ENCODE results near the gene ZBTB7C.

Gene ZBTB7C

GRCh38 chr18:48113691-48114090 is 295.5 kb downstream of the ZBTB7C start:
- no peaks in the 10 kb centered on the region for H3K4me1 ChIP-seq (ENCODE audit: control insufficient read depth in 1 of 2, insufficient read depth in 2 of 2, low read length in 2 of 2)
- H3K4me3 ChIP-seq (ENCODE audit: low read depth in 1 of 2, low read length in 2 of 2): no peak overlapping the region
- no peaks in the 10 kb centered on the region for H3K27me3 ChIP-seq (ENCODE audit: low read depth, low read length)
- H3K36me3 ChIP-seq (ENCODE audit: control insufficient read depth in 1 of 2, insufficient read depth in 2 of 2, low read length in 2 of 2): no peaks in the 10 kb centered on the region
- H3K27ac ChIP-seq (ENCODE audit: low read length): no peak overlapping the region
- no peaks in the 10 kb centered on the region for H3K9me3 ChIP-seq (ENCODE audit: control insufficient read depth in 1 of 2, low read length in 2 of 2)

- Histone ChIP-seq H3K36me3 (ENCODE audit: control insufficient read depth in 1 of 2, insufficient read depth in 2 of 2, low read length in 2 of 2) (no peaks in the 10 kb centered on the region), H3K9me3 (ENCODE audit: control insufficient read depth in 1 of 2, low read length in 2 of 2) (no peaks in the 10 kb centered on the region), H3K27me3 (ENCODE audit: low read depth, low read length) (no peaks in the 10 kb centered on the region), H3K27ac (ENCODE audit: low read length) (no peak overlapping the region), H3K4me1 (ENCODE audit: control insufficient read depth in 1 of 2, insufficient read depth in 2 of 2, low read length in 2 of 2) (no peaks in the 10 kb centered on the region), H3K4me3 (ENCODE audit: low read depth in 1 of 2, low read length in 2 of 2) (no peak overlapping the region)
These were observed 297.6 kb downstream of the ZBTB7C start for GRCh38 chr18:48111587-48111986.

DNA sequence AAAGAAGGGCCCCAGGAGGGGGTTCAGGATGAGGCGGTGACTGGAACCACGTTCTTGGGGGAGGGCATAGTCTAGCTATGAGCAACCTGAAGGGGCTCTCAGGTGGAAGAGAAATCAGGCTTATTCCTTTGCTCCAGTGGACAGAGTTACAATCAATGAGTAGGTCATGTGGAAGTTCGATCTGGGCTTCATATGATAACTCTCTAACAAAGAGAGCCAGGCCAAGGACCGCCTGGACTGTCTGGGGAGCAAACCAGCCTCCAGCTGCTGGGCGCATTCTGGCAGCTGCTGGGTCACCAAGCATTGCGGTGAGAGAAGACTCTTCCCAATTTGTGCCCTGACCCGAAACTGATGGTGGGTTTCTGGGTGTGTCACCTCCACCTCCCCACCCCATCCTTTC is 298.4 kb downstream of the ZBTB7C start:
- Histone ChIP-seq H3K27me3 (ENCODE audit: low read depth, low read length) (no peaks in the 10 kb centered on the region), H3K4me3 (ENCODE audit: low read depth in 1 of 2, low read length in 2 of 2) (no peak overlapping the region), H3K9me3 (ENCODE audit: control insufficient read depth in 1 of 2, low read length in 2 of 2) (no peaks in the 10 kb centered on the region)

DNA sequence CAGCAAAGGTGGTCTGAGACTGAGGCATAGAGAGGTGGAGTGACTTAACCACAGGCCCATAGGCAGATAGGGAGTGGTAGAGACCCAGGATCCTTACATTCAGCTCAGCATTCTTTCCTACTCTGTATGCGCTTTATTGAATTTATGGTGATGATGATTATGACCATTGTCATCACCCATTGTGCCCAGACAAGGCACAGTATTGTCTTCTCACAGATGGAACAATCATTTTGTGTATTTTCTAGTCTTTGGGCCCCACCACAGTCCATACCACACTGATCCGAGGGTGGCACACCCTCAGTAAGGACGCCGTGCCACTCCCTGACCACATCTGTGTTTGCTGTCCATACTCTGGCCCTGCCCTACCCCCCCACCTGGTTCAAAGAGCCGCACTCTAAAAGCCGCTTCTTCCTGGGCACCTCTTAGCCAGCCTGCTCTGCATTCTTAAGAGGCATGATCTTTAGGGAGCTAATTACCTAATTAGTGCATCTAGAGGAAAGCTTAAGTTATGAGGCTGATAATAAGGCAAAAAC is 299.2 kb downstream of the ZBTB7C start:
- no peak overlapping the region for H3K27ac ChIP-seq (ENCODE audit: low read length)
- no peak overlapping the region for H3K4me3 ChIP-seq (ENCODE audit: low read depth in 1 of 2, low read length in 2 of 2)
- H3K9me3 ChIP-seq (ENCODE audit: control insufficient read depth in 1 of 2, low read length in 2 of 2): no peaks in the 10 kb centered on the region
- H3K36me3 ChIP-seq (ENCODE audit: control insufficient read depth in 1 of 2, insufficient read depth in 2 of 2, low read length in 2 of 2): no peaks in the 10 kb centered on the region
- H3K4me1 ChIP-seq (ENCODE audit: control insufficient read depth in 1 of 2, insufficient read depth in 2 of 2, low read length in 2 of 2): no peaks in the 10 kb centered on the region
- H3K27me3 ChIP-seq (ENCODE audit: low read depth, low read length): no peaks in the 10 kb centered on the region

More for the DNA sequence above, 298.4 kb downstream of the ZBTB7C start:
- Histone ChIP-seq H3K4me1 (ENCODE audit: control insufficient read depth in 1 of 2, insufficient read depth in 2 of 2, low read length in 2 of 2) (no peaks in the 10 kb centered on the region), H3K36me3 (ENCODE audit: control insufficient read depth in 1 of 2, insufficient read depth in 2 of 2, low read length in 2 of 2) (no peaks in the 10 kb centered on the region), H3K27ac (ENCODE audit: low read length) (no peak overlapping the region)

GRCh38 chr18:48108136-48108535 is 301.0 kb downstream of the ZBTB7C start:
- Histone ChIP-seq H3K27me3 (ENCODE audit: low read depth, low read length) (no peaks in the 10 kb centered on the region), H3K4me1 (ENCODE audit: control insufficient read depth in 1 of 2, insufficient read depth in 2 of 2, low read length in 2 of 2) (no peaks in the 10 kb centered on the region), H3K27ac (ENCODE audit: low read length) (no peak overlapping the region), H3K9me3 (ENCODE audit: control insufficient read depth in 1 of 2, low read length in 2 of 2) (no peaks in the 10 kb centered on the region), H3K36me3 (ENCODE audit: control insufficient read depth in 1 of 2, insufficient read depth in 2 of 2, low read length in 2 of 2) (no peaks in the 10 kb centered on the region), H3K4me3 (ENCODE audit: low read depth in 1 of 2, low read length in 2 of 2) (no peak overlapping the region)

GRCh38 chr18:48106976-48107781 is 302.0 kb downstream of the ZBTB7C start:
- H3K9me3 ChIP-seq (ENCODE audit: control insufficient read depth in 1 of 2, low read length in 2 of 2): no peaks in the 10 kb centered on the region
- H3K4me3 ChIP-seq (ENCODE audit: low read depth in 1 of 2, low read length in 2 of 2): no peak overlapping the region
- H3K4me1 ChIP-seq (ENCODE audit: control insufficient read depth in 1 of 2, insufficient read depth in 2 of 2, low read length in 2 of 2): no peaks in the 10 kb centered on the region
- no peaks in the 10 kb centered on the region for H3K27me3 ChIP-seq (ENCODE audit: low read depth, low read length)
- no peak overlapping the region for H3K27ac ChIP-seq (ENCODE audit: low read length)
- no peaks in the 10 kb centered on the region for H3K36me3 ChIP-seq (ENCODE audit: control insufficient read depth in 1 of 2, insufficient read depth in 2 of 2, low read length in 2 of 2)

DNA sequence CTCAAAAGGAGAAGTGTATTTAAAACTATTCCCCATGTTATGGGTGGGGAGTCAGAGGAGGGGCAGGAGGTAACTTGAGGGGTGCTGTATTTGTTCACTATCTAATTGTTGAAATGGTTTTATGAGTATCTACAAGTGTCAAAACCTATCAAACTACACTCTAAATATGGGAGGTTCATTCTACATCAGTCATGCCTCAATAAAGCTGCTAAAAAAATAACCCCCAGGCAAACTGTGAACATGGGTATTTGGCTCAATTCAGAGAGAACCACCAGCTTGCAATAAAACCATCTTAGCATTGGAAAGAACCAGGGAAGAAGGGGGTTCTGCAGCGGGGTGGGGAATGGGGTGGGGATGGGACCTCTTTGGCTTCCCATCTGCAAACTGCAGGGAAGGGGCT is 302.7 kb downstream of the ZBTB7C start:
- H3K27ac ChIP-seq (ENCODE audit: low read length): no peak overlapping the region
- H3K9me3 ChIP-seq (ENCODE audit: control insufficient read depth in 1 of 2, low read length in 2 of 2): no peaks in the 10 kb centered on the region
- H3K36me3 ChIP-seq (ENCODE audit: control insufficient read depth in 1 of 2, insufficient read depth in 2 of 2, low read length in 2 of 2): no peaks in the 10 kb centered on the region
- peaks cover 3% of the 10 kb centered on the region for H3K27me3 ChIP-seq (ENCODE audit: low read depth, low read length)
- no peaks in the 10 kb centered on the region for H3K4me1 ChIP-seq (ENCODE audit: control insufficient read depth in 1 of 2, insufficient read depth in 2 of 2, low read length in 2 of 2)
- no peak overlapping the region for H3K4me3 ChIP-seq (ENCODE audit: low read depth in 1 of 2, low read length in 2 of 2)

- Histone ChIP-seq H3K4me1 (ENCODE audit: control insufficient read depth in 1 of 2, insufficient read depth in 2 of 2, low read length in 2 of 2) (no peaks in the 10 kb centered on the region), H3K36me3 (ENCODE audit: control insufficient read depth in 1 of 2, insufficient read depth in 2 of 2, low read length in 2 of 2) (no peaks in the 10 kb centered on the region), H3K4me3 (ENCODE audit: low read depth in 1 of 2, low read length in 2 of 2) (no peak overlapping the region), H3K9me3 (ENCODE audit: control insufficient read depth in 1 of 2, low read length in 2 of 2) (no peaks in the 10 kb centered on the region), H3K27ac (ENCODE audit: low read length) (no peak overlapping the region), H3K27me3 (ENCODE audit: low read depth, low read length) (peaks cover 3% of the 10 kb centered on the region)
These were observed 303.9 kb downstream of the ZBTB7C start for GRCh38 chr18:48105317-48105716.

- H3K4me1 ChIP-seq (ENCODE audit: control insufficient read depth in 1 of 2, insufficient read depth in 2 of 2, low read length in 2 of 2): no peaks in the 10 kb centered on the region
- H3K27ac ChIP-seq (ENCODE audit: low read length): no peak overlapping the region
- H3K27me3 ChIP-seq (ENCODE audit: low read depth, low read length): peaks cover 3% of the 10 kb centered on the region
- no peak overlapping the region for H3K4me3 ChIP-seq (ENCODE audit: low read depth in 1 of 2, low read length in 2 of 2)
- no peaks in the 10 kb centered on the region for H3K36me3 ChIP-seq (ENCODE audit: control insufficient read depth in 1 of 2, insufficient read depth in 2 of 2, low read length in 2 of 2)
- no peaks in the 10 kb centered on the region for H3K9me3 ChIP-seq (ENCODE audit: control insufficient read depth in 1 of 2, low read length in 2 of 2)
These were observed 304.5 kb downstream of the ZBTB7C start for GRCh38 chr18:48104705-48105104.

DNA sequence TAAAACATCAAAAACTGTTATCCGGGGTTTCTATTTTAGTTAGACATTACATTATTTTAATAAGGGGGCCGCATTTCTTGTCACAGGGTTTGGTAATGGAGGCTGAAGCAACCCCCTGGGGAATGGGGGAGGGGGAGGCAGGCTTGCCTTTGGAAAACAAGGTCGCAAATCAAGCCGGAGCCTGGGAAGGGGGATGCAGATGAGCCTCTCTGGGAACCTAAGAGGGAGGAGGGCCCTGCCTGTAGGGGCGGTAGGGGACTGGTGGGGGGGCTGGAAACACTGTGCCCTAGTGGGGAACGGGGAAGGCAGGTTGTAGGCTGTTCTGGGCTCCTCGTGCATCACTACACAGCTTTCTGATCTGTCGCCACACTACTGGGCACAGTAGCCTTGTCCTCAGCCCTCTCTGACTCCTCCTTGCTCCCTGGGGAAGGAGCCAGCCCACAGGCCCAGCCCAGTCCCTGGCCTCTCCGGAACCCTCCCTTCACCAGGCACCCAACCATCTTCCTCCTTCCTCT is 308.5 kb downstream of the ZBTB7C start:
- Histone ChIP-seq H3K9me3 (ENCODE audit: control insufficient read depth in 1 of 2, low read length in 2 of 2) (no peaks in the 10 kb centered on the region), H3K27me3 (ENCODE audit: low read depth, low read length) (peaks cover 3% of the 10 kb centered on the region), H3K36me3 (ENCODE audit: control insufficient read depth in 1 of 2, insufficient read depth in 2 of 2, low read length in 2 of 2) (no peaks in the 10 kb centered on the region), H3K4me3 (ENCODE audit: low read depth in 1 of 2, low read length in 2 of 2) (no peak overlapping the region), H3K27ac (ENCODE audit: low read length) (no peak overlapping the region), H3K4me1 (ENCODE audit: control insufficient read depth in 1 of 2, insufficient read depth in 2 of 2, low read length in 2 of 2) (no peaks in the 10 kb centered on the region)

DNA sequence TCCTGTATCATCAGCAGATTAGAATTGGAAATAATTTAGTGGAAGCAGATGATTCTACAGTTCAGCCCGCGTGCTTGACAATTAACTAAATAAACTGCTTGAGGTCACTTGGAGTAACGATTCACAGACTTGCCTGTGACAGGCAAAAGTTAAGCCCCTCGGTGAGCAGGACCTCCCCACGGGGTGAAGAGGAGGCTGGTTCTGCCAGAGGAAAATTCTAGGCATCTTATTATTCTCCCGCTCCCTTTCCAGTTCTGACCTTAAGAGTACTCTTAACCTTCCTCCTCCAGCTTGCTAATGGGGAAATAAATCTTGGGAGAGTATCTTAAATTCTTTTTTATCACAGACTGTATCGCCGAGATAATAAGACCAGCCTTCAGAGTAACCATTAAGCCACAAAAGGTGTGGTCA is 309.0 kb downstream of the ZBTB7C start:
- H3K27me3 ChIP-seq (ENCODE audit: low read depth, low read length): peaks cover 3% of the 10 kb centered on the region
- H3K4me3 ChIP-seq (ENCODE audit: low read depth in 1 of 2, low read length in 2 of 2): no peak overlapping the region
- H3K4me1 ChIP-seq (ENCODE audit: control insufficient read depth in 1 of 2, insufficient read depth in 2 of 2, low read length in 2 of 2): no peaks in the 10 kb centered on the region
- H3K36me3 ChIP-seq (ENCODE audit: control insufficient read depth in 1 of 2, insufficient read depth in 2 of 2, low read length in 2 of 2): no peaks in the 10 kb centered on the region
- no peaks in the 10 kb centered on the region for H3K9me3 ChIP-seq (ENCODE audit: control insufficient read depth in 1 of 2, low read length in 2 of 2)
- H3K27ac ChIP-seq (ENCODE audit: low read length): no peak overlapping the region
